ENCODE data around the gene ICAM1.
A peak's percentile ranks its signal among the peaks of the same experiment; 100 is the strongest.

Gene ICAM1

DNA sequence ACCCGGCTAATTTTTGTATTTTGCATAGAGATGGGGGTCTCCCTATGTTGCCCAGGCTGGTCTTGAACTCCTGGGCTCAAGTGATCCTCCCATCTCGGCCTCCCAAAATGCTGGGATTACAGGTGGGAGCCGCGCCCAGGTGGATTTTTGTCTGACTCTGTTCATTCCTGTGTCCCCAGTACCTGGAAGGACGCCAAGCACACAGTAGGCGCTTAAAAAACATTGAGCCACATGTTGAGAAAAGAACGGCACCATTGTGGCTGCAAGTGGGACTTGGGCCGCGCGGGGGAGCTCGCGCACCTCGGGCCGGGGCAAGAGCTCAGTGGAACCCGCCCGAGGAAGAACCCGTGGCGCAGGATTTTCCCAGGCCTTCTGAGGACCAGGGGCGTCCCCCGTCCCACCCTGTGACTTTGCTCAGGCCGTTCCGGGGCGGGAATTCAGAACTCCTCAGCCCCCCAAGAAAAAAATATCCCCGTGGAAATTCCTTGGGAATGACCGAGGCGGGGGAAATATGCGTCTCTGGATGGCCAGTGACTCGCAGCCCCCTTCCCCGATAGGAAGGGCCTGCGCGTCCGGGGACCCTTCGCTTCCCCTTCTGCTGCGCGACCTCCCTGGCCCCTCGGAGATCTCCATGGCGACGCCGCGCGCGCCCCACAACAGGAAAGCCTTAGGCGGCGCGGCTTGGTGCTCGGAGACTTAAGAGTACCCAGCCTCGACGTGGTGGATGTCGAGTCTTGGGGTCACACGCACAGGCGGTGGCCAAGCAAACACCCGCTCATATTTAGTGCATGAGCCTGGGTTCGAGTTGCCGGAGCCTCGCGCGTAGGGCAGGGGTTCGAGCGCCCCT lies 1.4 kb upstream of the ICAM1 start:
- H3K27ac ChIP-seq = peak overlapping the region; percentile 73; the same call in 1 of the 2 replicates
- TF ChIP-seq ZFX (IDR thresholded peaks at IDR 0.05) = no peak
- TF ChIP-seq, protein P1, sequence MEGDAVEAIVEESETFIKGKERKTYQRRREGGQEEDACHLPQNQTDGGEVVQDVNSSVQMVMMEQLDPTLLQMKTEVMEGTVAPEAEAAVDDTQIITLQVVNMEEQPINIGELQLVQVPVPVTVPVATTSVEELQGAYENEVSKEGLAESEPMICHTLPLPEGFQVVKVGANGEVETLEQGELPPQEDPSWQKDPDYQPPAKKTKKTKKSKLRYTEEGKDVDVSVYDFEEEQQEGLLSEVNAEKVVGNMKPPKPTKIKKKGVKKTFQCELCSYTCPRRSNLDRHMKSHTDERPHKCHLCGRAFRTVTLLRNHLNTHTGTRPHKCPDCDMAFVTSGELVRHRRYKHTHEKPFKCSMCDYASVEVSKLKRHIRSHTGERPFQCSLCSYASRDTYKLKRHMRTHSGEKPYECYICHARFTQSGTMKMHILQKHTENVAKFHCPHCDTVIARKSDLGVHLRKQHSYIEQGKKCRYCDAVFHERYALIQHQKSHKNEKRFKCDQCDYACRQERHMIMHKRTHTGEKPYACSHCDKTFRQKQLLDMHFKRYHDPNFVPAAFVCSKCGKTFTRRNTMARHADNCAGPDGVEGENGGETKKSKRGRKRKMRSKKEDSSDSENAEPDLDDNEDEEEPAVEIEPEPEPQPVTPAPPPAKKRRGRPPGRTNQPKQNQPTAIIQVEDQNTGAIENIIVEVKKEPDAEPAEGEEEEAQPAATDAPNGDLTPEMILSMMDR (conservative IDR thresholded peaks at IDR 0.05) = peak; percentile 98

DNA sequence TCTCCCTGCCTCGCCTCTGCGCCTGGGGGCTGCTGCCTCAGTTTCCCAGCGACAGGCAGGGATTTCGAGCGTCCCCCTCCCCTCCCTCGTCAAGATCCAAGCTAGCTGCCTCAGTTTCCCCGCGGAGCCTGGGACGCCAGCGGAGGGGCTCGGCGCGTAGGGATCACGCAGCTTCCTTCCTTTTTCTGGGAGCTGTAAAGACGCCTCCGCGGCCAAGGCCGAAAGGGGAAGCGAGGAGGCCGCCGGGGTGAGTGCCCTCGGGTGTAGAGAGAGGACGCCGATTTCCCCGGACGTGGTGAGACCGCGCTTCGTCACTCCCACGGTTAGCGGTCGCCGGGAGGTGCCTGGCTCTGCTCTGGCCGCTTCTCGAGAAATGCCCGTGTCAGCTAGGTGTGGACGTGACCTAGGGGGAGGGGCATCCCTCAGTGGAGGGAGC lies 722 bp upstream of the ICAM1 start:
- no peak for TF ChIP-seq ZFX (IDR thresholded peaks at IDR 0.05)
- TF ChIP-seq, protein P1 (conservative IDR thresholded peaks at IDR 0.05) = no peak
- peak overlapping the region; percentile 73 for H3K27ac ChIP-seq

DNA sequence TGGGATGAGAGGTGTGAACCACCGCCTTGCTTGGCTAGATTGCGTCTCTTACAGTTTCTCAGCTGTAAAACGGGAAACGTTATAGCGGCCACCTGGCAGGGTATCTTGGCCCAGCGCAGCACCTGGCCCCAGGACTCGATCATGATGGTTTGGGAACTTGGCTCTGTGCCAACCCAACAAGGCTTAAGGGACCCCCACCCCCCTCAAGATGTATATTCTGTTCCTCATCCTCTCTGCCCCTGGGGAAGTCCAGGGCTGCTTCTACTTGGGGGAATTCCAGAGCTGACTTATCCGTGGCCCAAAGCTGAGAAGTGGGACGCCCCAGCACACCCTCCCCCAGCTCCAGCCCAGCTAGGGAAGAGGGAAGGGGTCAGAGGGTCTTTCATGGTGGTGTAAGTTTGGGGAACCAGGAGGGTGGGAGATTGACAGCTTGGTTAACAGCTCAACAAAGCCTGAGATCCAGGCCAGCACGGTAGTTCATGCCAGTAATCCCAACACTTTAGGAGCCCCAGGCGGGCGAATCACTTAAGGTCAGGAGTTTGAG lies 695 bp downstream of the ICAM1 start:
- H3K27ac ChIP-seq = peak overlapping the region; percentile 73

DNA sequence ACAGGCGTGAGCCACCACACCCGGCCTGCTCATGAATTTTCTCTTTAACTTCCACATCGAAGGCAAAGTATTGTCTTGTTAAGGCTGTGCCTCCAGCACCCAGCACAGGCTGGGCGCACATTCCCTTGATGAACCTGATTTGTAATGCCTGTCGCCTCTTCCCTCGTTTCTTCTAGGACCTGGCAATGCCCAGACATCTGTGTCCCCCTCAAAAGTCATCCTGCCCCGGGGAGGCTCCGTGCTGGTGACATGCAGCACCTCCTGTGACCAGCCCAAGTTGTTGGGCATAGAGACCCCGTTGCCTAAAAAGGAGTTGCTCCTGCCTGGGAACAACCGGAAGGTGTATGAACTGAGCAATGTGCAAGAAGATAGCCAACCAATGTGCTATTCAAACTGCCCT lies 3.7 kb downstream of the ICAM1 start:
- no peak overlapping the region for H3K27ac ChIP-seq
- TF ChIP-seq ZFX (IDR thresholded peaks at IDR 0.05) = no peak
- TF ChIP-seq, protein P1 (conservative IDR thresholded peaks at IDR 0.05) = no peak

More for the DNA sequence above, 695 bp downstream of the ICAM1 start:
- TF ChIP-seq, protein P1 (conservative IDR thresholded peaks at IDR 0.05) = no peak
- TF ChIP-seq ZFX (IDR thresholded peaks at IDR 0.05) = no peak

DNA sequence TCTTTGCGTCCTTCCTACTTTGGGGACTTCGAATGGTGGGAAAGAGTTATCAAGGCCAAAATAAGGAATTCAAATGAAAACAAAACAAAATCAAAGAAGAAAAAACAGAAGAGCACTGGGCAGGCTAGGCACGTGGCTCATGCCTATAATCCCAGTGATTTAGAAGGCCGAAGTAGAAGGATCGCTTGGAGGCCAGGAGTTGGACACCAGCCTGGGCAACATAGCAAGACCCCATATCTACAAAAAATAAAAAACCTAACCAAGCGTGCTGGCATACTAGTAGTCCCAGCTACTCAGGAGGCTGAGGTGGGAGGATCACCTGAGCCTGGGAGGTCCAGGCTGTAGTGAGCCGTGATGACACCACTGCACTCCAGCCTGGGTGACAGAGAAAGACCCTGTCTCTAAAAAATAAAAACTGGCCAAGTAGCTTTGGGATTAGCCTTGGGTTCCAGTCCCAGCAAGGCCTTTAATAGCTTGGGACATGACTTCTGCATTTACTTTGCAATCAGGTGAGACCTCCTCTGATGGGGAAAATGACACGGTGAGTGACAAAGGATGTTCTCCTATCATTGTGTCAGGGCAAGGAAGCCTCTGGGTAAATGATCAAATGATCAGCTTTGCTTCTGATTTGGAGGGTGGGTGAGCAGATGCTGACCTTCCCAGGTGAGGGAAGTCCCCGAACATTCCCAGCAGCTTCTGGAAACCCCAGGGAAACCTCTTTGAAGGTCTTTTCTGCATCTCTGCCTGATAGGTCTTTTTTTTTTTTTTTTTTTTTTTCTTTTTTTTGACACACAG lies 7.1 kb downstream of the ICAM1 start:
- no peak overlapping the region for H3K27ac ChIP-seq

DNA sequence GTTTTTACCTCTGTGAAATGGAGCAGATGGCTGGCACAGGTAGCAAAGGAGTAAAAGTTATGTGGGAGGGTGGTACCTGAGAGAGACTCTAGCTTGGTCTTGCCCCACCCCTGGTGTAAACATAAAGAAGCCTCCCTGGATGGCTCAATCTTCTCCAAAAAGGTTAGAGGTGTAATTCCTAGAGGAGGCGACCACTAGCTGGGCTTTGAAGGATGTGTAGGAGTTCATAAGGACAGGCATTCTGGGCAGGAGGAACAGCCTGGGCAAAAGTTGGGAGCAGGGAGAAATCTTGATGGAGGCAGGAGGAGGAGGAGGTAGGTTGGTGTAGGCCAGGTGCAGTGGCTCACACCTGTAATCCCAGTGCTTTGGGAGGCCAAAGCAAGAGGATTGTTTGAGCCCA lies 8.0 kb downstream of the ICAM1 start:
- no peak overlapping the region for H3K27ac ChIP-seq
- TF ChIP-seq, protein P1 (conservative IDR thresholded peaks at IDR 0.05) = no peak
- no peak for TF ChIP-seq ZFX (IDR thresholded peaks at IDR 0.05)

More for the DNA sequence above, 7.1 kb downstream of the ICAM1 start:
- TF ChIP-seq, protein P1 (conservative IDR thresholded peaks at IDR 0.05) = no peak
- no peak for TF ChIP-seq ZFX (IDR thresholded peaks at IDR 0.05)
